Measurements from ENCODE around the gene CHPF2.
A peak's percentile ranks its signal among the peaks of the same experiment; 100 is the strongest.

The CHPF2 gene

DNA sequence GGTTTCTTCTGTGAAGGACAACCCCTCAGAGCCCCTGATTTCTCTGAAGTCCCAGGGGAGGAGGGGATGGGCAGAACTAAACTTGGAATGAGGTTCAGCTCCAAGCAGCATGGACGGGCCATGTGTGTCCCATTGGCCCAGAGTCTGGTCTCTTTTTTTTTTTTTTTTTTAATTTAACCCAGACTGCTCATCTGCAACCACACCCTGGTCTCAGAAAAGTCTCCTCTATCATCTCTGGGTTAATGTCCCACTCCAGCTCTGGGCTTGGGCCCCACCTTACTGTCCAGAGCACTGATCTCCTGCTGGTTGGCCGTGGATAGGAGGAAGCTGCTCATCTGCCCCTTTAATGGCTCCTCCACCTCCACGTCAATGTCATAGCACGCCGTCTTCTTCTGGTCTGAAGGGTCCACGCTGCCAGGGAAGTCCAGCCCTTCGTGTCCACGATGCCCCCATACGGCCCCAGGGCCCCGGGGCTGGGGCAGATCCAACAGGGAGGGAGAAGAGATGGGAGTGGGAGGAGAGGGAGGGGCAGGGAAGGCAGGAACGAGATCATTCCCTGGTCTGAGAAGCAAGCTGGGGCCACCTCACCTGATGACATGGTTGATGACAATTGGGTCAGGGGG, 7.7 kb downstream of the CHPF2 start:
- H3K27ac Mint-ChIP-seq (ENCODE audit: low read depth): no peak overlapping the region
- H3K4me1 Mint-ChIP-seq: peaks cover 21% of the 10 kb centered on the region
- H3K9me3 Mint-ChIP-seq: no peaks in the 10 kb centered on the region
- DNase-seq (ENCODE audit: low spot score in 2 of 2) (no peak), ATAC-seq (replicated peaks; ENCODE audit: extremely low read depth, poor library complexity, severe bottlenecking) (no peak)
- H3K36me3 Mint-ChIP-seq (ENCODE audit: insufficient read depth): peaks cover 19% of the 10 kb centered on the region
- H3K4me3 Mint-ChIP-seq: no peak overlapping the region
- no peaks in the 10 kb centered on the region for H3K27me3 Mint-ChIP-seq

DNA sequence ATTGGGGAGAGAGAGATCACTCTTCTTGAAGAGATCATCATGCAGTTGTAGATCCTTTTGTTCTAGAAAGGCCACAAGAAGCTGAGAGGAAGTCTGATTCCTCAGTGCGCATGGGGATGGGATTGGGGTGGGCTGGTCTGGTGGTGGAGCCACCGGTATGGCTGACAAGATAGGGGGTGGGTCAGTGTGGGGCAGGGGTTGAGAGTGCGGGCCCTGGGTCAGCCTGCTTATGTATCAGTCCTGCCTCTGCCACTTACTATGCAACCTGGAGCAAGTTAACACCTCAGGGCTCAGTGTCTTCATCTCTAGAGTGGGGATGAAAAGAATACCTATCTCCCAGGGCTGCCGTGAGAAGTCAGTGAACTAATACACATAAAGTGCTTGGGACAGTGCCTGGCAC, 8.3 kb downstream of the CHPF2 start:
- Mint-ChIP-seq H3K4me3 (no peak overlapping the region), H3K36me3 (ENCODE audit: insufficient read depth) (peaks cover 19% of the 10 kb centered on the region), H3K27me3 (no peaks in the 10 kb centered on the region), H3K9me3 (no peaks in the 10 kb centered on the region), H3K27ac (ENCODE audit: low read depth) (no peak overlapping the region), H3K4me1 (peaks cover 21% of the 10 kb centered on the region)
- DNase-seq (ENCODE audit: low spot score in 2 of 2) (no peak), ATAC-seq (replicated peaks; ENCODE audit: extremely low read depth, poor library complexity, severe bottlenecking) (no peak)

DNA sequence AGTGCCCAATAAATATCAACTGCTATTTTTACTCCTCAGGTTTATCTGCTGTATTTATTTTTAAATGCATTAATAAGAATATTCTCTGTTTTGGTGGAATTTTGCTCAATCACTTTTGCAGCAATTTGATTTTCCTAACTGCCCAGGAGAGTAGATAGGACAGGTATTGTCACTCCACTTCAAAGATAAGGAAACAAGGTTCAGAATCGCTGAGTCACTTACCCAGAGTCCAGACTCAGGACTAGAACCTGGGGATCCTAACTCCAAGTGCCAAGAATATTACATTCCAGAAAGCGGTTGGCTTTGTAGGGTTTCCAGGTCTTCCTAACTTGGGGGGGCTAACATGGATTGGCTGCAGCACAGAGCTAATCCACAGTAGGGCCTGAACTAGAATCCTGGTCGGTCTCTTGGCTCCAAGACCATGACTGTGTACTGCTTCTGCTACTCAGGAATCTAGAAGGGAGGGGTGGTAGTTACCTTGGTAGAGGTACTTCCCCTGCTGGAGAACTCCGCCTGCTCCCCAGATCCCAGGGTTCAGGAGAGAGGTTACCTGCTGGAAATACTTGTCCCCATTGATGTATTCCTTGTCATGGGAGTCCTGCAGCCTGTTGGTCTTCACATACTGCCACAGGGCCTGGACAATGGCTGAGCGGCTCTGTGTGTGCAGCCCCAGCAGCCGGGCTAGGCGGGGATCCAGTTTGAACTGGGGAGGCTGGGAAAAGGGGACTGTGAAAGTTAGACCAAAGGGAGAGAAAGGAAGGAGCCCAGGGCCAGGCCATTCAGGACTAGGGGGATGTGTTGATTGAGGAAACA, 8.9 kb downstream of the CHPF2 start:
- H3K36me3 Mint-ChIP-seq (ENCODE audit: insufficient read depth): peaks cover 19% of the 10 kb centered on the region
- no peak overlapping the region for H3K4me3 Mint-ChIP-seq
- no peak overlapping the region for H3K27ac Mint-ChIP-seq (ENCODE audit: low read depth)
- peaks cover 4% of the 10 kb centered on the region for H3K27me3 Mint-ChIP-seq
- H3K9me3 Mint-ChIP-seq: no peaks in the 10 kb centered on the region
- ATAC-seq (replicated peaks; ENCODE audit: extremely low read depth, poor library complexity, severe bottlenecking) (no peak), DNase-seq (ENCODE audit: low spot score in 2 of 2) (no peak)
- H3K4me1 Mint-ChIP-seq: peaks cover 24% of the 10 kb centered on the region

DNA sequence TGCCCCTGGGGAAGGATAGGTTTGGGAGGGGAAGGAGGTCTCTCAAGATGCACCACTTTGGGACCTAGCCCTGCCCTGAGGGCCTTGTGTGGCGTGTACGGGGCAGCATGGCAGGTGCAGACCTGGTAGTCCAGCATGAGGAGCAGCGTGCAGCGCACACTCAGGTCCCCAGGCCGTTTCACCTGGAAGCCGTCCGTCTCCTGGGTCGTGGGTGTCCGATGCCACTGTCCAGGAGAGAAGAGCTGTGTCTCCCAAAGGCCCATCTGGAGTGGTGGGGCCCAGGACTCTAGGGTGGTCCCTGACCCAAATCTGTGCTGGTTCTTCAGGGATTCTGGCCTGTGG, 9.4 kb downstream of the CHPF2 start:
- ATAC-seq (replicated peaks; ENCODE audit: extremely low read depth, poor library complexity, severe bottlenecking) (no peak), DNase-seq (ENCODE audit: low spot score in 2 of 2) (no peak)
- Mint-ChIP-seq H3K27ac (ENCODE audit: low read depth) (no peak overlapping the region), H3K4me3 (no peak overlapping the region), H3K36me3 (ENCODE audit: insufficient read depth) (peaks cover 17% of the 10 kb centered on the region), H3K27me3 (peaks cover 10% of the 10 kb centered on the region), H3K9me3 (no peaks in the 10 kb centered on the region), H3K4me1 (peaks cover 29% of the 10 kb centered on the region)

DNA sequence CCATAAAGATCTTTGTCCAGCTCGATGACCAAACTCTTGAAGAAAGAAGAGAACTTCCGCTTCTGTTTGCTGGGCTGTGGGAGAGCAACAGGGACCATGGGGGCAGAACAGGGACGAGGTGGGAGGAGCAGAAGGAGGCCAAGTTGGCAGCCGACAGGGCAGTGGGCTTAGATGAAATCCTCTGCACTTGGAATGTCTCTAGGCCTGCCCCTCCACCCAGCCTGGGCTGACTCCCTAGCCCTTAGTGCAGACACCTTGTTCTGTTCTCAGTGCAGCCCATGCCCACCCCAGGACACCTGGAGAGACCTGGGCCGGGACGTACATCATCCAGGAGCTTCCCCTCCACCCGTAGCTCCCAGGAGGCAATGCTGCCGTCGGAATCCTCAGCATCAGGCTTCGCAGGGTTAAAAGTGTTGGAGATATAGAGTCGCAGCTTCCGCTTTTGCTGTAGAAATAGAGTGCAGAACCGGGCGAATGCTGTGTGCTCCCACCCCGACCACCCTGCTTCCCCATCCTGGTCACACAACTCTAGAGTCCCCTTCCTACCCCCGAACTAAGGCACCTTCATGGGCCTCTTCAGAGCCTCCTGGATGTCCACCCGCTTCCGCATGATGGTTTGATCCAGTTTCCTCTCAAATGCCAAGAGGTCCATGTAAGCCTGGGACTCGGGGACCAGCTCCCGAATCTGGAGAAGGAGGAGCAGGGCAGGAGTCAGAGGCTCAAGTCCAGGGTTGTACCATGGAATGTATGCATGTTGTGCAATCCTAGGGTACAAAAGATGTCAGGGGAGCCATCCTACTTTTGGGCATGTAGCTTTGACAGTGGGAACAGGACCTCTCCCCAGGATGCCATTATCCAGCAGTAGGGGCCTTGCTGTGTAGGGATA, 10.1 kb downstream of the CHPF2 start:
- Mint-ChIP-seq H3K9me3 (no peaks in the 10 kb centered on the region), H3K27me3 (peaks cover 17% of the 10 kb centered on the region), H3K4me3 (no peak overlapping the region), H3K4me1 (peaks cover 29% of the 10 kb centered on the region), H3K27ac (ENCODE audit: low read depth) (peak overlapping the region; percentile 65), H3K36me3 (ENCODE audit: insufficient read depth) (peaks cover 14% of the 10 kb centered on the region)
- ATAC-seq (replicated peaks; ENCODE audit: extremely low read depth, poor library complexity, severe bottlenecking): no peak
- DNase-seq (ENCODE audit: low spot score in 2 of 2): no peak

DNA sequence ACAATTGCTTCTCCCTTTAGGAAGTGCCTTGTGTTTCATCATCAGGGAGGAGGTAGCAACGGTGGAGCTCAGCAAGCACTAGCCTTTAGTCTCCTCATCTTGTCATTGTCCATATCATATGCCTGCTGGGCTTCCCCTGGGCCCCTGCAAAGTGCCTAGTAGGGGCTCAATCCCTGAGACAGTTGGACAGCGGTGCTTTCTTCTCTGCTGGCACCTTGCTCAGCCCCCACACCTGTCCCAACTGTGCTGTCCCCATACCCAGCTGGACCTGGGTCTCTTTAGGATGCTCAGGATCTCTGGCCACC, 10.7 kb downstream of the CHPF2 start:
- H3K9me3 Mint-ChIP-seq: no peaks in the 10 kb centered on the region
- H3K4me1 Mint-ChIP-seq: peaks cover 34% of the 10 kb centered on the region
- ATAC-seq (replicated peaks; ENCODE audit: extremely low read depth, poor library complexity, severe bottlenecking) (no peak), DNase-seq (ENCODE audit: low spot score in 2 of 2) (no peak)
- peak overlapping the region; percentile 70 for H3K4me3 Mint-ChIP-seq
- H3K36me3 Mint-ChIP-seq (ENCODE audit: insufficient read depth): peaks cover 14% of the 10 kb centered on the region
- H3K27me3 Mint-ChIP-seq: peaks cover 23% of the 10 kb centered on the region
- peak overlapping the region; percentile 65 for H3K27ac Mint-ChIP-seq (ENCODE audit: low read depth)

DNA sequence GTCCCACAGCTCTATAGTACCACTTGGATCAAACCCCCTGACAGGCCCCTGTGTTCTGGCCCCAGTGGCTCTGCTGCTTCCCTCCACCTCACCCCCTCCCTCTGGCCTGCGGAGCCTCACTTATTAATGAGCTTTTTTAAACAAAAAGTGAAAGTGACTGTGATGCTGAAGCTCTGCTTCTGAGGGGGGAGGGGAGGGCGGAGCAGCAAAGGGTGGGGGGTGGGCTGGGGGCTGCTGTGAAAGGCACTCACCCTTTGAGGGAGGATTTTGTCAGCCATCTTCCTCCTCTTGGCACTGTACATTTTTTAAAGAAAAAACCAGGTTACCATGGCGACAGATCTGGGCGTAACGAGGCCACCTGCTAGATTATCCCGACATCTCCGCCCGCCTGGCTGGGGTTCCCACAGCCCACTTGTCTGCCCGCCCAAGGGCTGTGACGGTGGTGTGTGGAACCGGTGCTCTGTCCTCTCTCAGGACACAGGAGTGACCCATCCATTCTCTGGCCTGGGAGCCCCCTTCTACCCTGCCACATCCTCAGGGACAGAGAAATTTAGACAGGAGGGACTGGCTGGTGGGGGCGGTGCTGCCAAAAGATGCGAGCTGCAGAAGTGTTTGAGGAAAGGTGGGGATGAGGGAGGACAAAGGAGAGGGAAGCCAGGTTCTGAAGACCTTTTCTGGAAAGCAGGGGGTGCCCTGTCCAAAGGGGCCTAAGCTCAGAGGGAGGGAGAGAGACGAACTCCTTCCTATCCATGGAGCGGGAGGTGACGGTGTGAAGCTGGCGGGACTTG, 11.3 kb downstream of the CHPF2 start:
- Mint-ChIP-seq H3K4me3 (peak overlapping the region; percentile 70), H3K27ac (ENCODE audit: low read depth) (peak overlapping the region; percentile 65), H3K36me3 (ENCODE audit: insufficient read depth) (peaks cover 16% of the 10 kb centered on the region), H3K27me3 (peaks cover 29% of the 10 kb centered on the region), H3K4me1 (peaks cover 40% of the 10 kb centered on the region), H3K9me3 (no peaks in the 10 kb centered on the region)
- DNase-seq (ENCODE audit: low spot score in 2 of 2) (no peak), ATAC-seq (replicated peaks; ENCODE audit: extremely low read depth, poor library complexity, severe bottlenecking) (peak; percentile 53)

DNA sequence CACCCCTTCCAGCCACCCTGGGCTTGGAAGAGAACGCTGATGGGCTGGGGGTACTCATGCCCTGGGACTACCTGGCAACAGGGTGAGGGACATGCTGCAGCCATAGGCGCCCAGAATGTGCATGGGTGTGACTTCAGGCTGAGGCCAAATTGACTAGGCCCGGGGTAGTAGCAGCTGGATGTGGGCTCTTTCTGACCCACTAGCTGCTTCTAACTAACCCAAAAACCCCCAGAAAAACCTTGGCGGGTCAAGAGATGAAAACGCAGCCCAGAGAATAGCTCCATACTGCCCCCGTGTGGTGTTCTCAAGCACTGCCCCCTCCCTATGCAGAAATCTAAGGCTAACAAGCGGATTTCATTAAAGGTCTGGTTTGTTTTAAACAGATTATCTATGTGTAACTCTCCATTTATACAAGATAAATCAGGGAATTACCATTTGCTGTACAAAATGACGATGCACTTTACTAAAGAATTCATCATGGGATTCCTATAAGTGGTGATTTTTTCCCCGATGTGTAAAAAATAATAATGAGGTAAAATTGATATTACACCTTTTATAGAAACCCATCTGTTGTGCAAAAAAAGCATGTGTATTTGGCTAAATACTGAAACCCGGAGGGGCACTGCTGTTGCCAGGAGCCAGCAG, 12.0 kb downstream of the CHPF2 start:
- no peak for ATAC-seq (replicated peaks; ENCODE audit: extremely low read depth, poor library complexity, severe bottlenecking)
- Mint-ChIP-seq H3K27ac (ENCODE audit: low read depth) (no peak overlapping the region), H3K27me3 (peaks cover 36% of the 10 kb centered on the region), H3K36me3 (ENCODE audit: insufficient read depth) (peaks cover 15% of the 10 kb centered on the region), H3K4me3 (peak overlapping the region; percentile 70), H3K4me1 (peaks cover 44% of the 10 kb centered on the region), H3K9me3 (no peaks in the 10 kb centered on the region)
- no peak for DNase-seq (ENCODE audit: low spot score in 2 of 2)

DNA sequence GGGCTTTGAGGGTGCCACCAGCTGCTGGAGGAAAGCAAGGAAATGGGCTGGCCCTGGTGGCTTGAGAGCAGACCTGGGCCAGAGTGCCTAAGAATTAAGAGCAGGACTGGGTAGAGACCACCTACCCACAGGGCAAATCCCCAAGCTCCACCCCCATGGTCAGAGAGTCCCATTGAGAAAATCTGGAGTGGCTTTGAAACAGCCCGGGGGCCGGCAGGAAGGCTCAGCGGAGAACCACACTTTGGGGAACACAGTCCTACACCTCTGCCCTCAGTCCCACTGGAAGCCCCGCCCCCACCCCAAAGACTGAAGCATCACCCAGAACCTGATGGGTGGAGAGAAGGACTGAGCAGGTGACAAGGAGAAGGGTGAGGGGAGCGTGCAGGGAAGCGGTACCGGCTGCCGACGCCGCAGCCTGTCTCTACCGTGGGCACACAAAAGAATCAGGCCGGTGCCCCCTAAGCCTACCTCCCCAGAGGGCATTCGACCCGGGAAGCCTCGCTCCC, 12.6 kb downstream of the CHPF2 start:
- DNase-seq (ENCODE audit: low spot score in 2 of 2) (no peak), ATAC-seq (replicated peaks; ENCODE audit: extremely low read depth, poor library complexity, severe bottlenecking) (no peak)
- Mint-ChIP-seq H3K36me3 (ENCODE audit: insufficient read depth) (peaks cover 10% of the 10 kb centered on the region), H3K4me1 (peaks cover 46% of the 10 kb centered on the region), H3K27ac (ENCODE audit: low read depth) (no peak overlapping the region), H3K27me3 (peaks cover 42% of the 10 kb centered on the region), H3K9me3 (no peaks in the 10 kb centered on the region), H3K4me3 (peak overlapping the region; percentile 70)

DNA sequence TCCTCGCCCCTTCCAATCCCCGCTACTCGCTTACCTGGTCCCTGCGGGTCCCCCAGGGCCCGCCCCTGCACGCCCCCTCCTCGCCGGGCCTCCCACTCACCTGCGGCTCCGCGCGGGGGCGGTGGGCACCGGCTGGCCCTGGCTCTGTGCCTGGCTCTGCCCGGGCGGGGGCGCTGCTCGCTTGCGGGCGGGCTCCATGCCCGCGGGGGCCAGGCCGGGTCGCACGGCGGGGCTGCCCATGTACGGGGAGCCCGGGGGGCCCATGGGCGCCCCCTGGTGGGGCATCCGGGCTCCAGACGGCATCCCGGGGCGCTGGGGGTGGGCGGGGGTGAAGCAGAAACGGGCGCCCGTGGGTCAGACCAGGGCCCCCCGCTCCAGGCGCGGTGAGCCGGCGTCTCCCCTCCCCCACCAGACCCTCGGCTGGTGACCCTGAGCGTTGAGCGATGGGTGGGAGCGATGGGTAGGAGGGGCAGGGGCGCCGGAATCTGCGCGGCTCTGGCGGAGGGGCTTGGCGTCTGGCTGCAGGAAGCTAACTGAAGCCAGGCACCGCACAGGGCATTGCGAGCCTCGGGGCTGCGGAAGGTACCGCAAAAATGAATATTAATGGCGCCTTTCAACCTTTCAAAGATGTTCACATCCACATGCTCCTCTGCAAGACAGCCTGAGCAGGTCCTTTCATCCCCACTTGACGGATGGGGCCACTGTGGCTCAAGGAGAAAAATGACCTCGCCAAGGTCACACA, 13.2 kb downstream of the CHPF2 start:
- Mint-ChIP-seq H3K36me3 (ENCODE audit: insufficient read depth) (peaks cover 11% of the 10 kb centered on the region), H3K9me3 (no peaks in the 10 kb centered on the region), H3K27ac (ENCODE audit: low read depth) (no peak overlapping the region), H3K4me3 (peak overlapping the region; percentile 82), H3K4me1 (peaks cover 46% of the 10 kb centered on the region), H3K27me3 (peaks cover 48% of the 10 kb centered on the region)
- ATAC-seq (replicated peaks; ENCODE audit: extremely low read depth, poor library complexity, severe bottlenecking): peak; percentile 64
- peak; percentile 40 to 54 for DNase-seq (ENCODE audit: low spot score in 2 of 2)

DNA sequence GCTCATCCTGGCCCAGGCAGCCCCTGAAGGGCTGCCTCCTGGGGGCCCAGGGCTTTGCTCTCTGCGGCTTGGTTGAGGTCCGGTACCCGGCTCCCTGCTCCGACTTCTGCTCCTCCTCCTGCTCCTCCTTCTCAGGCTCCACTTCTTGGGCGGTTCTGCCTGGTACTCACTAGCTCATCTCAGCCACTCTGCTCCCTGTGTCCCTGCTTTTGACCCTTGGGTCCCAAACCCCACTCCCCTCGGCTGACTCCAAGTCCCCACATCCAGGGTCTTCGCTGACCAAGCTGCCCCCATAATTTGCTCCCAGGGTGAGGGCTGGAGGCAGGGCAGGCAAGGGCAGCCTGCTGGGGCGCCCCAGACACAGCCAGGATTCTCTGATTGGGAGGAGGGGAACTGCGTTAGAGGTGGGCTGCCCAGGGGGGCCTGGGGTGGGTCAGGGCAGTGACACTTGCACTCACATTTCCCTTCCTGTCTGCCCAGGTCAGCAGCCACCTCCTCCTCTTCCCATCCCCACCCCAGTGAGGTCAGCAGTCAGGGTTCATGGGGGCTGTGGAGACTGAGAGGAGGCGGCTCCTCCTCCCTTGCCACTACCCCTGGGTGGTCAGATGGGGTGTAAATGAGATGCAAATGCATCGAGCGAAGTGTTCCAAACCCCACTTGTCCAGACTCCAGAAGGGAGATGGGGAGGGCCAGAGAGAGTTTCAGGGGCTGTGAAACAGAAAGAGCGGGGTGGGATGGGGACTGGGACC, 14.0 kb downstream of the CHPF2 start:
- ATAC-seq (replicated peaks; ENCODE audit: extremely low read depth, poor library complexity, severe bottlenecking): no peak

More for the DNA sequence above, 14.0 kb downstream of the CHPF2 start:
- H3K27ac Mint-ChIP-seq (ENCODE audit: low read depth): no peak overlapping the region
- no peaks in the 10 kb centered on the region for H3K9me3 Mint-ChIP-seq
- H3K4me1 Mint-ChIP-seq: peaks cover 51% of the 10 kb centered on the region
- peaks cover 56% of the 10 kb centered on the region for H3K27me3 Mint-ChIP-seq
- H3K36me3 Mint-ChIP-seq (ENCODE audit: insufficient read depth): peaks cover 12% of the 10 kb centered on the region
- DNase-seq (ENCODE audit: low spot score in 2 of 2): no peak
- H3K4me3 Mint-ChIP-seq: peak overlapping the region; percentile 82
